HG02642 (cell line): Measurements from ENCODE around the gene CDK3.
"Not testable (repeated sequence)": the region's sequence is repeated elsewhere in the genome, so short reads cannot be mapped to it uniquely, and the experiment has no call there.

Experiments used
- ATAC-seq: cut with Tn5 transposase; IDR thresholded peaks from one replicate; pipeline ENCODE4 v1.9.1; 2021; ENCODE audit warnings: mild to moderate bottlenecking; ENCODE audit not compliant: unreplicated experiment, poor library complexity

The CDK3 gene

GRCh38 chr17:76036497-76037261 lies 36.0 kb downstream of the CDK3 start:
- ATAC-seq, result no peak

- ATAC-seq, result no peak
These were observed 37.4 kb downstream of the CDK3 start for GRCh38 chr17:76038050-76038449.

GRCh38 chr17:76039121-76039520 lies 38.5 kb downstream of the CDK3 start:
- no peak for ATAC-seq

GRCh38 chr17:76040376-76040775 lies 39.7 kb downstream of the CDK3 start:
- no peak for ATAC-seq

GRCh38 chr17:76042868-76043267 lies 42.2 kb downstream of the CDK3 start:
- not testable (repeated sequence) for ATAC-seq

GRCh38 chr17:76044475-76045007 lies 43.9 kb downstream of the CDK3 start:
- not testable (repeated sequence) for ATAC-seq

GRCh38 chr17:76046064-76046463 lies 45.4 kb downstream of the CDK3 start:
- no peak for ATAC-seq

GRCh38 chr17:76048025-76048605 lies 47.5 kb downstream of the CDK3 start:
- no peak for ATAC-seq

- no peak for ATAC-seq
These were observed 48.1 kb downstream of the CDK3 start for GRCh38 chr17:76048711-76049110.

GRCh38 chr17:76049239-76049638 lies 48.6 kb downstream of the CDK3 start:
- no peak for ATAC-seq

GRCh38 chr17:76049836-76050537 lies 49.3 kb downstream of the CDK3 start:
- ATAC-seq, result no peak

GRCh38 chr17:76050538-76051467 lies 50.1 kb downstream of the CDK3 start:
- no peak for ATAC-seq

GRCh38 chr17:76051561-76051960 lies 50.9 kb downstream of the CDK3 start:
- no peak for ATAC-seq

GRCh38 chr17:76053246-76054111 lies 52.8 kb downstream of the CDK3 start:
- ATAC-seq, result no peak

GRCh38 chr17:76054112-76054476 lies 53.4 kb downstream of the CDK3 start:
- no peak for ATAC-seq
